Osteocyte (in vitro differentiated cells): Measurements from ENCODE around the gene GGPS1. TPM values are rescaled to one million over a fixed set of nuclear protein-coding genes. Genes with fewer than 3 reads are reported as not detected.

Source experiments
- DNase-seq: peaks from one replicate; pipeline ENCODE4 v3.0.0; 2021; ENCODE audit warnings: mixed read lengths; ENCODE audit not compliant: unreplicated experiment; ENCODE audit errors: extremely low spot score
- H3K27ac Mint-ChIP-seq: one replicate; pipeline ENCODE4 v1.8.0; 2021; ENCODE audit warnings: mild to moderate bottlenecking, mixed read lengths; ENCODE audit not compliant: unreplicated experiment
- H3K27me3 Mint-ChIP-seq: one replicate; pipeline ENCODE4 v1.8.0; 2021; ENCODE audit warnings: mixed read lengths; ENCODE audit not compliant: unreplicated experiment
- H3K36me3 Mint-ChIP-seq: one replicate; pipeline ENCODE4 v1.8.0; 2021; ENCODE audit warnings: mixed read lengths; ENCODE audit not compliant: unreplicated experiment
- H3K4me1 Mint-ChIP-seq: one replicate; pipeline ENCODE4 v1.8.0; 2021; ENCODE audit warnings: mixed read lengths; ENCODE audit not compliant: unreplicated experiment
- H3K4me3 Mint-ChIP-seq: one replicate; pipeline ENCODE4 v1.8.0; 2021; ENCODE audit warnings: mild to moderate bottlenecking, moderate library complexity, mixed read lengths; ENCODE audit not compliant: unreplicated experiment
- H3K9me3 Mint-ChIP-seq: one replicate; pipeline ENCODE4 v1.8.0; 2021; ENCODE audit warnings: mixed read lengths; ENCODE audit not compliant: unreplicated experiment
- CTCF ChIP-seq: fragments of 200-600 bp; sonication (generic); IDR thresholded peaks from 2 replicates; pipeline ENCODE4 v1.5.0; 2021; ENCODE audit warnings: antibody characterized with exemption, mild to moderate bottlenecking, moderate library complexity
- total RNA-seq: library from RNA; stranded (reverse); gene quantifications from 2 replicates; pipeline ENCODE4 v1.2.1, GENCODE V29; 2021

GGPS1 gene
- total RNA-seq, 1 donor from 2014 or later = 37.1 TPM

GRCh38 chr1:235296729-235297128 lies 31.6 kb upstream of the GGPS1 start:
- no peaks in the 10 kb centered on the region for H3K27me3 Mint-ChIP-seq
- DNase-seq = no peak
- H3K36me3 Mint-ChIP-seq = no peaks in the 10 kb centered on the region
- no peak for TF ChIP-seq CTCF
- no peak overlapping the region for H3K27ac Mint-ChIP-seq
- no peak overlapping the region for H3K4me3 Mint-ChIP-seq
- H3K4me1 Mint-ChIP-seq = peaks cover 17% of the 10 kb centered on the region
- no peaks in the 10 kb centered on the region for H3K9me3 Mint-ChIP-seq

- Mint-ChIP-seq H3K36me3 (no peaks in the 10 kb centered on the region), H3K4me3 (no peak overlapping the region), H3K4me1 (peaks cover 19% of the 10 kb centered on the region), H3K27ac (no peak overlapping the region), H3K27me3 (no peaks in the 10 kb centered on the region), H3K9me3 (no peaks in the 10 kb centered on the region)
- DNase-seq = no peak
- no peak for TF ChIP-seq CTCF
These were observed 30.8 kb upstream of the GGPS1 start for GRCh38 chr1:235297579-235297978.

GRCh38 chr1:235298758-235299157 lies 29.6 kb upstream of the GGPS1 start:
- Mint-ChIP-seq H3K27ac (no peak overlapping the region), H3K4me1 (peaks cover 20% of the 10 kb centered on the region), H3K4me3 (no peak overlapping the region), H3K27me3 (no peaks in the 10 kb centered on the region), H3K36me3 (no peaks in the 10 kb centered on the region), H3K9me3 (no peaks in the 10 kb centered on the region)
- TF ChIP-seq CTCF = no peak
- no peak for DNase-seq

- no peak overlapping the region for H3K4me3 Mint-ChIP-seq
- H3K27ac Mint-ChIP-seq = no peak overlapping the region
- H3K4me1 Mint-ChIP-seq = peaks cover 19% of the 10 kb centered on the region
- H3K36me3 Mint-ChIP-seq = no peaks in the 10 kb centered on the region
- no peak for TF ChIP-seq CTCF
- H3K9me3 Mint-ChIP-seq = no peaks in the 10 kb centered on the region
- no peaks in the 10 kb centered on the region for H3K27me3 Mint-ChIP-seq
- no peak for DNase-seq
These were observed 29.1 kb upstream of the GGPS1 start for GRCh38 chr1:235299169-235299858.

- H3K36me3 Mint-ChIP-seq = no peaks in the 10 kb centered on the region
- DNase-seq = no peak
- H3K9me3 Mint-ChIP-seq = no peaks in the 10 kb centered on the region
- no peaks in the 10 kb centered on the region for H3K27me3 Mint-ChIP-seq
- no peak for TF ChIP-seq CTCF
- peaks cover 22% of the 10 kb centered on the region for H3K4me1 Mint-ChIP-seq
- H3K27ac Mint-ChIP-seq = no peak overlapping the region
- H3K4me3 Mint-ChIP-seq = no peak overlapping the region
These were observed 26.2 kb upstream of the GGPS1 start for GRCh38 chr1:235302143-235302542.
